Eye (tissue), 1 donor: ENCODE results near the gene CACNA2D2.
A peak's percentile ranks its signal among the peaks of the same experiment; 100 is the strongest.

Experiments
- DNase-seq: peaks from one replicate; pipeline ENCODE4 v3.0.0-alpha.2; 2015

Gene CACNA2D2

DNA sequence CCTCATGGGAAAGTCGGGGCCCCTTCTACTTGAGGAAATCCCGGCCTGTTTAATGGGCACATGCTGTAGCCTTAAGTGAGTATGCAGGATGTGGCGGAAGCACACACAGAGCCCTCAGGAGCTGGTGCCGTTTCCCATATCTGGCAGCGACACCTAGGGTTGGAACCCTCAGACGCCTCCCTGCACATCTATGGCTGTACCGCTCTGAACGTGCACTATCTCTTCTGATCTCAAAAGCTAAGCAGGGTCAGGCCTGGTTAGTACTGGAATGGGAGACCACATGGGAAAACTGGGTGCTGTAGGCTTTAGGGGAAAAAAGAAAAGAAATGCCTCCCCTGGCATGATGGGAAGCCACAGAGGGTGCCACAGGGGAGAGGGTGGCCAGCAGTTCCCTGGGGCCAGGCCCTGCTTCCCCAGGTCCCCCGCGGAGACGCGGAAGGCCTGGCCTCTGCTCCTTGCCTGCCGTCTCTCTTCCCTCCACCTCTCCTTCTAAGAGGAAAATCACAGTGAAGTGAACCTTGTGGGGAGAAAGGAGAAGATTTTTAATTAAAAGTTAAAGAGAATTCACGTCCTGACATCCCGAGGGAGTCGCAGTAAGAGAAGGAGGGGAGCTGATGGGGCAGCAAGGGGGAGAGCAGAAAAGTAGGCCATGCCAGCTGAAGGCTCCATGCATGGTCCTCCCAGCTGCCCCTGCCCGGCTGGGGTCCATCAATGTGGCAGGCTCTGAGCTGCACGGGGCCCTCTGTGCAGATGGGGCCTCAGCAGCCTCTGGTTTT lies 83.7 kb downstream of the CACNA2D2 start:
- DNase-seq: no peak

DNA sequence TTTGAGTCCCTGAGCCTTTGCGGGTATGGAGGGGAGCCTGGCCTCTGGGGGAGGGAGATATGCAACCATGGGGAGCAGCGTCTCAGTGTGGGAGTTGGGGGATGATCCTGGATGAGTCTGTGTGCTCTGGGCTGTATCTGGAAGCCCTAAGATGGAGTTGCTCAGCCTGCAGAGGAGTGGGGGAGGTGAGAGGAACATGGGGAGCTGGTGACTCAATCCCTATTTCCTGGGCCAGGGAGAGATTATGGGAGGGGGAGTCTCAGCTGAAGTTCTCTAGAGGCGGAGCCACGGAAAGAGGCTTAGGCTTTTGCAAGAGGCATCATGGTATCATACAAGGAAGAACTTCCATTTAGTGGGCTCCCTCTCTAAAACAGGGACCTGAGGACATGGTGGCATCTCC lies 84.6 kb downstream of the CACNA2D2 start:
- no peak for DNase-seq

DNA sequence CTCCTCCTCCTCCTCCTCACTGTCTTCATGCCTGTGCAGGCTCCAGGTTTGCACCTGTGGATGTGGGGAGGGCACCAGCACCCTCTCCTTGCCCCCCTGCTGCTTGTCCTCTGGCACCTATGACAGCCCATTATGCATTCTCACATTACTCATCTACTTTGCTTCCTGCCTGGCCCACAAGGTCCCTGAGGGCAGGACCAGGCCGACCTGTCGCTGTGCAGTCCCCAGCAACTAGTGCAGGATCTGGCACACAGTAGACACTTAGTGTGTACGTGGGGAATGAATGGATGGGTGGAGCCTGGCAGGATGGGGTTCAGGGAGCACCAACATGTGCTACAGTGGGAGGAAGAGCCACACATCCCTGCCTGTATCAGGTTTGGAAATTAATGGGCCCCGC lies 85.8 kb downstream of the CACNA2D2 start:
- no peak for DNase-seq

DNA sequence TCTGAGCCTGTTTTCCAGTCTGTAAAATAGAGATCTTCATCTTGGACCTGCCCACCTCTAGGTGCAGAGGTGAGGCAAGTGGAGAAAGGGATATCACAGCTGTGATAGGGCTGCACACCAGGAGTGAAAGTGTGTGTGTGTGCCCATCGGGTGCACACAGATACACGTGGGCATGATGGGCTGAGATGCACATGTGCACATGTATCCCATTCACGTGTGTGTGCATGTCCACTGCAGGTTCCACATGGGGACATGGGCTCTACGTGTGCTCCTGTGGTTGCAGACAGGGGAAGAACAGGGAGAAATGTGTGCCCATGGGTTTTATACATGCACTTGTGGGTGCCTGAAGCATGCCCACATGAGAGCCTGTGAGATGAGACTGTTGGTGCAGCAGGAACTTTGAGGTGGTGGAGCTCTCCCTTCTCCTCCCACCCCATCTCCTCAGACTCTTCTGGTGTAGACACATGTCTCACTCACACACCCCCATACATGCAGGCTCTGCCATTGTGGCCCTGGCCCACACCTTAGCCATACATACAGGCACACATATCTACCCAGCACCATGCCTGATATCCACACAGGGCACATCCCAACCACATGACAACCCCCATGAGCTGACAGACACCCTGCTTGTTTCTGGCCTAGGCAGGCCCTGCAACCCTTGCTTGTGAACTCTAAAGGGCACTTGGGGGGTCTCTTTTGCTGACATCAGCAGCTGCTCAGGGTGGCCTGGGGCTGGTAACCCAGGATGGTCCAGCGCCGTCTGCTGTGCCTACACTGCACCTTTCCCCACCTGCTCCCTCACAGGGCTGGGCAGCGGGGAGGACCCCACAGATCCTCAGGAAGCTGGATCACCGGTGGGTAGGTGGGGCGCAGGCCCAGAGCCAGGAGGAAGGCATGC lies 86.4 kb downstream of the CACNA2D2 start:
- no peak for DNase-seq

DNA sequence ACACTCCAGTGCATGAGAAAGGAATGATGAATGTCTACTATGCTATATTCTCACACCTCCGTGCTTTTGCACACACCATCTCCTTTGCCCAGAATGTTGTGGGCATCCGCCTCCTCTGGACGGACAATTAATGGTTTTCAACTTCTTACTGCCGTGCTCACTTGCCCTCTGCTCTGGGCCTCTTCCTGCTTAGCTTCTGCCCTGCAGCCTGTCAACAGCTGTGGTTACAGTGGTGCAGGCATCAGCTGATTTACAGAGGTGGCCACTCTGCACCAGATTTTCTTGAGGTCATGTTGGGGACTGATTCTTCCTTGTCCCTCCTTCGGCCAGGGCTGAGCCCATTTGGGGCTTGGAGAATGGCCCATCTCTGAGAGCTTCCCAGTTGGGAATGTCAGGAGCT lies 87.6 kb downstream of the CACNA2D2 start:
- no peak for DNase-seq

DNA sequence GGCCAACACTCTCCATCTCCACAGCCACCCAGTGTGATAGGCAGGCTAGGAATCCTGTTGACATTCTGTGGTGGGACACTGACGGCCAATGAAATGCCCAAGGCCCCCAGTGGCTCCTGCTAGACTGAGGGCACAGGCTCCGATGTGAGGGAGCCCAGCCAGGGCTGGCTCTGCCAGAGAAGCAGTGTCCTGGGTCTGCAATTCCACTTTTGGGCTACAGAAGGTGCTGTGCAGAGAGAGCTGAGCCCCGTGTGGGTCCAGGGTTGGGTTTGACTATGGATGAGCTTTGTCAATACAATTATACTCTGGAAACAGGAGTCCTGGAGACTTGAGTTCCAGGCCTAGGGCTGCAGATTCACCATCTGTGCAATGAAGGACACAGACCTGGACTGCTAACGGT lies 88.4 kb downstream of the CACNA2D2 start:
- DNase-seq: no peak

DNA sequence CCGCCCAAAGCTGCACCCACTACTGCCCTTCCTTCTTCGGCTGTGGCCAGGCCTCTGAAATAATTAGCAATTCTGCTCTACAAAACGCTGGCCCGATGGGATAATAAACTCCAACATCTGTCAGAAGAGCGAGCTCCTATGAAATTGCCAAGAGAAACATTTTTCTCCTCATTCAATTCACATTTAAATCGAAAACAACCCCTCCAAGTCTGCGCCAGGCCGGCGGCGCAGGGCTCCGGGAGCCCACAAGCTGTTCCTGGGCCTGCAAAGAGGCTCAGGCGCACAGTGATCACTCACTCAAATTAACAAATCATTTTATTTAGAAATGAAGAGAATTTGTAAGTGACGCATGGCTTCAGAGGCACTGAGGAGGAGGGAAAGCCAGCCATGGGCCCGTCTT lies 88.8 kb downstream of the CACNA2D2 start:
- DNase-seq: no peak

DNA sequence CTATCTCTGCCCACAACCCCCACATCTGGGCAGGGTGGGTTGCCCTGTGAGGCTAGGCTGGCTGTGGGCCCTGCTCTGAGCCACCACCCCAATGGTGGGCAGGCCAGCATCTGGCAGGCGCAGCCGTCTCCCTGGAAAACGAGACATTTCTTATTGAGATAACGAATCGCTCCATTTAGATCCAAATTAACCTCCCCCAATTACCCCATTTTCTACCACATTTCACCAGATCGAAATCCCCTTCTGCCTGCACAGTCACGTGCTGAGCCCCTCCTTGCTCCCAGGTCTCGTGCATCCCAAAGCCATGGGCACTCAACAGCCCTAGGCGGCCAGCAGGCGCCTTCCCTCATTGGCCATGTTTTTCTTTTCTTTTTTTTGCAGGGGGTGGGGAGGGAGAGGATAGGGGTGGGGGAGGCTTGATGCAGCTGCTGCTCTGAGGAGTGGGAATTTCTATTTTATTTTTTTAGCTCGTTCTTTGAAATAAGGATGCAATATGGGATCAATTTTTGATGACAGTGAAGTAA lies 91.1 kb downstream of the CACNA2D2 start:
- DNase-seq: peak; percentile 63

DNA sequence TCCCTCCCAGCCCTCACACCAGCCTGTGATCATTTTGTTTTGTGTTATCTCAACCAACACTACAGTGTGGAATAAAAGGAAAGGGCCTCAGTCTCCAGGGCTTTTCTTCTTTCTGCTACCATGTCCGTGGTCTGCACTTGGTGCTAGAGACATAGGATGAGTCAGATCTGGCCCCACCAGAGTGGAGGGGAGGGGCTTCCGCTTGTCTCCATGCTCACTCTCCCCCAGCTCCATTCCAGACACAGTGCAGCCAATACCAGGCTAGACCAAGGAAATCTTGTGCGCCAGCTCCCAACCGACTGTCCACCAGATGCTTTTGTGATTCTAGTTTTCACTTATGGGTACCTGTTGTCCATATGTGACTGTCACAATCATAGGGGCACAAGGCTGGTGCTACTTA lies 92.2 kb downstream of the CACNA2D2 start:
- no peak for DNase-seq

DNA sequence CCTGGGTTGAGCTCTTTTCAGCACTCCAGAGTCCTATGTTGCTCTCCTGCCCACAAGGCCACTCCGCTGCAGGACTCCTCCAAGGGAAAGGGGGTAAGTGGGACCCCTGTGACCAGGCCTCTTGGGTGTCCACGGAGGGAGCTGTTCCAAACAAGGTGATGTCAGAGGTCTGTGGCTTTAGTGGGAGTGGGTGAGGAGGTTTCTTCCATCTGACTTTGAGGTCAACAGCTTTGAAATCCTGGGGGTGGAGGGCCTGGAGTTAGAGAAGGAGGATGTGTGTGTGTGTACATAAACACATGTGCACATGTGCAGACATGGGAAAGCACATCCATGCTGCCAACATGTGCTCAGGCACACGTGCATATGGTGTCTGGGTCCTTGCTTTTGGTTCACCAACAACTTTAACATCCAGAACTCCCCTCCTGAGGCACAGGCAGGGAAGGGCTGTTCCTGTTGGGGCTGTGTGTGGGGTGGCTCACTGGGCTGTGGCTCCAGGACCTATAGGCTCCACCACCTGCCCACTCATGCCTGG lies 92.8 kb downstream of the CACNA2D2 start:
- no peak for DNase-seq

DNA sequence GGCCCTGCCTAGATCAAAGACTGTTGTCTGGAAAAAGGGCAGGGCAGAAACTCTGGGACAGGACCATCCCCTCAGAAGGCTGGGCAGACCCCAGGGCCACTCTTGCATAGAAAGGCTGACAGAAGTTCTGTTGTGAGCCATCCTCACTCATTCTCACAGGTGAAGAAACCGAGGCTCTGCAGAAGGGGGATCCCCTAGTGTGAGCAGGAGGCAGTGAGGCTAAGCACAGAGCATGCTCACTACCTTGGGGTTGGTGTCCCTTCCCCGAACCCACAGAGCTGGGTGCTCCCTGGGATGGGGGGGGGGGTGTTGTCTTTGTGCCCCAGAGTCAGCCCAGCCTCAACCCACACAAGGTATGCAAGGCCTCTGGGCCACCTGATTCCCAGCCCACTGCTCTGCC lies 93.2 kb downstream of the CACNA2D2 start:
- no peak for DNase-seq

DNA sequence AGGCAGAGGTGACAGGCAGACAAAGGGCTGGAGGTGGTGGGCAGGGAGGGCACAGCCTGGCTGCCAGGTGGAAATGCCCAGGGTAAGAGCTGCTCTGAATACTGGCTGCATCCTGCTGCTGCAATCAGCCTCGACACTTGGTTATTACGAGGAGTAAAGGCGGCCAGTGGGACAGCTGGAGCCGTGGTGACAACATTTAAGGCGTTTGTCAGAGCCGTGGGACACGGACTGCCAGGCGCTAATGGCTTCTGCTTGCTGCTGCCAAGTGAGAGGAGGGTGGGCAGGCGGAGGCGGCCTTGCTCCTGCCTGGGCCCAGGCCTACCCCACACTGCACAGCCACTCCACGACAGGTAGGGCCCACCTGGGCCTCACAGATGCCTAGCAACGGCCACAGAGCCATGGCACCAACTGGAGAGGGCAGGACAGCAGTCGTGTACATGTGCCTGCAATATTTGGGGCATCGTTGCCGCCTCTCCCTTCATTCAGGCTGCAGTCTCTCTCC lies 94.9 kb downstream of the CACNA2D2 start:
- DNase-seq: no peak

DNA sequence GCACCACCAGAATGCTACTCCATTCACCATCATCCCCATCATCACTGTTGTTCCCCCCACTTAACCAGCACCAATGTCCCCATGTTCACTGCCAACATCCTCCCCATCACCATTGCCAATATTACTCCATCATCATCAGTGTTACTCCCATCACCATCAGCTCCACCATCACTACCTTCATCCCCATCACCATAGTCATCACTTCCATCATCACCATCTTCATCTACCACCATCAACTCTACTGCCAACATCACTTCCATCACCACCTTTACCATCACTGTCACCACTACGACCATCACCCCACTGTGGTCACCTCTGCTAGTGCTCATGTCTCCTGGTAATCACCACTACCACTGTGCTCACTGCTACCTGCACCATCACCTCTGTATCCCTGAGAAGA lies 96.9 kb downstream of the CACNA2D2 start:
- DNase-seq: no peak

DNA sequence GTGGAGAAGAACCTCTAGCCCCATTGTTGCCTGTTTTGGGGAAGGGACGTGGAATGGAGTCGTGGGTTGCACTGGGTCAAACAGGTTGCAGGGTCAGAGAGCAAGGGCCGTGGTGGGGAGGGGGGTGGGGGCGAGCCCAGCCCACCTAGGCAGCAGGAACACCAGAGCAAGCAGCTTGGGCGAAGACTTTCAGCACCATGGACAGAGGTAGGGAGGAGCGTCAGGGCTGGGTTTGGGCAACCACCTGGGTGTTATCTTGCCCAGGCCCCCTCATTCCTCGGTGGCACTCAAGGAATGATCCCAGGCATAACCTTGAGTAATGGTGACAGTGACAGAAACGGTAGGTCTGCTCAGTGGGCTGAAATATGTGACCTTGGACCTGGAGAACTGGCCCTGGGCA lies 98.2 kb downstream of the CACNA2D2 start:
- peak; percentile 73 for DNase-seq

DNA sequence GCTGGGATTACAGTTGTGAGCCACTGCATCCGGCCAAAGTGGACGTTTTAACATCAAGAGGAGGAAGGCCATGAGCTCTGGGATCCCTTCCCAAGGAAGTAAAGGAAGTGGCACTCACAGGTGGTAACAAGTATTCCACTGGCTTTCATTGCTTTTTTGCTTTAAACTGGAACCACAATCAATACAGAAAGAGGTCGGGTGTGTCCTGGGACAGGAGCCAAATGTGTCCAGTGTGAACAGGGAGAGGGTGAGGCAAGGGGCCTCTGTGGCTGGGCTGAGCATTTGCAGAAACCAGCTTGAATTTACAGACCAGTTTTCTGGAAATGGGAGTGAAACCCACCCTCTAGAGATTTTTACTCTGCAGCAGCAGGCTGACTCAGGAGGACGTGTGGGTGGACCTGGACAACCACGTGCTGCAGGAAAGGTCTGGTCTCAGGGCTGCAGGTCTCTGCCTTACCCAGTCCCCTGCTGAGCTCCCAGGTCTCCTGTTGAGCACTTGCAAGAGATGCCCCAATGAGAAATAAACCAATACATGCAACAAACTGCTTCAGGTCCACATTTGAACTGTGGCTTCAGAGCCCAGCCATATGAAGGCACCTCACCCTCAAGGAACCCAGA lies 101.3 kb downstream of the CACNA2D2 start:
- no peak for DNase-seq

DNA sequence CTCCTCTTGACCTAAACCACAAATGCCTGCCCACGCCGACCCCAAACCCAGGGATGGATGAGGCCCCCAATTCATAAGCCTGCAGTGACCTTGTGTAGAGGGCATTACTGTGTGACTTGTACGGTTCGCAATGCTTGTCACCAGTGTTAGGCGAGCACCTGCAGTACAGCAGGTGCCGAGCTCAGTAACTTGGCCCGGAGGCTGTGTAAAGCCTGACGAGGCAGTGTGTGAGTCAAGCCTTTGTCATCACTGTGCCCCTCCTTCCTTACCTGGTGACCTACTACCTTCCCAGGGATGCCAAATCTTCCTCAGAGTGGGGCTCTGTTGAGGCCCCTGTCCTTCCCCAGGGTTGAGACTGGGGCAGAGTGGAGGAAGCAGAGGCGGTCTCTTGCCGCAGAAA lies 106.9 kb downstream of the CACNA2D2 start:
- no peak for DNase-seq

DNA sequence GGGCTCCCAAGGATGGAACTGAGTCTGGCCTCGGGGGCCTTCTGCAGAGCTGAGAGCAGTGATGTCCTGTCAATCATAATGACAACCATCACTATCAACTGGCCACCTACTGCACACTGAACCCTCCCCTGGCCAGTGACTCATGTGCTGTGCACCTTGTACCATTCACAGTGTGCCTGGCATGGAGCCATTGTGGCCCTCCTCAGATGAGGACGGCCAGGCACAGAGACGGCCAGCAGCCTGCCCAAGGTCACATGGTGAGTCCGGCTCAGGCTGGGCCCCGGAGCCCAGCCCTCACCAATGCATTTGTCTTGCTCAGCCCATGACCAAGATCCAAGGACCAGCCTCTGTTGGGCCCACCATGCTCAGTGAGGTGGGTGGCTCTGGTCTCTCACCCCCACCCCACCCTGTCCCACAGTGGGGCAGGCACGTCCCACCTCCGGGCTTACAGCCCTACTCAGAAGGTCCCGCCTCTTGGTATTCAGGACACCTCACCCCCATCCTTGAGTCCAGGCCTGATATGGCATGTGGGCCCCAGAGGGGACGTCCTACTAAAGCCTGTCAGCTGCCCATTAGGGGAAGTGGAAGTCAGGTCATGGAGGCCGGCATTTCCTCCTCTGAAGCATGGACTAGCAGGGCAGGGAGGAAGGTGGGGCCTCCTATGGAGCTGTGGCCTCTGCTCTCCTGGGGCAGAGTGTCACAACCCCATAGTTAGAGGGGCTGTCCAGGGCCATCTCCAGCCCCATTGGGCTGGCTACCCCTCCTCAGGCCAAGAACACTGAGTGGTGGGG lies 108.2 kb downstream of the CACNA2D2 start:
- DNase-seq: no peak

DNA sequence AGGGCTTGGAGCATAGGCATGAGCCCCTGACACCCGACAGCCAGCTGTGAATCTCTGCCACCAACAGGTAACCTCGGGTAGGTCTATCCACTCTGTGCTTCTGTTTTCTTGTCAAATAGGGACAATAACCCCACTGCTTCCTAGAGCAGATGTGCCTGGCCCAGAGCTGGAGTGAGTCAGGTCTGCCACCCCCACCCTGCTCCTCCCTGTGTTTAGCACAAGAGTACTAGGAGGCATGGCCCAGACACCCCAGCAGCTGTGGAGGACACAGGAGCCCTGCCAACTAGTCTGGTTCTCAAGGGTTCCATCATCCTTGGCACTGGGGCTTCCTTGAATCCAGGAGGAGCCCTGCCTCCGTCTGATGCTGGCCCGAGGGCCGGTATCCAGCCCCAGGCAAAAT lies 110.4 kb downstream of the CACNA2D2 start:
- no peak for DNase-seq

DNA sequence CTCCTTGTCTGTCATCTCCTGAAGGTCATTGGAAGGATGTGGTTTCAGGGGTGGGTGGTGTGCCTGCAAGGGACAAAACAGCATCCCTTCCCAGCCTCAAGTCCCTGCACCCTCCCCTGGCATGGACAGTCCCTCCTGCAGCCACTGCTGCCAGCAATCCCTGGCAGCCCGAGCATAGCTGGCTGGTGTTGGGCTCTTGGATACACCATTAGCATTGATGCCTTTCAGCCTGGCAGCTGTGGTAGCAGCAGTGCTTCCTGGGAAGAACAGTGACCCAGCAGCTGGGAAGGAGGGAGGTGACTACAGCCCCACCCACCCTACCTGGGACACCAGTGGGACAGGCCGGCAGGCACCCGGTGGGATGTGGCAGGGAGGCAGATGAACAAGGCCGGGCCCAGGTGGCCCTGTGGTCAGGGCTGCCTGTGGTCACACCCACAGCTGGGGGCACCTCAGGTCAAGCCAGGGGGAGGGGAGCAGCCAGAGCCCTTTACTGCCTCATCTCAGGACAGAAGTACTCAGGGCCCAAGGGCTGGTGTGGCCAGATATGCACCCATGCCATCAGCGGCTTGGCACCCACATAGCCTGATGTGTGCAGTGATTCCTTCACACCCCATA lies 111.2 kb downstream of the CACNA2D2 start:
- DNase-seq: no peak

DNA sequence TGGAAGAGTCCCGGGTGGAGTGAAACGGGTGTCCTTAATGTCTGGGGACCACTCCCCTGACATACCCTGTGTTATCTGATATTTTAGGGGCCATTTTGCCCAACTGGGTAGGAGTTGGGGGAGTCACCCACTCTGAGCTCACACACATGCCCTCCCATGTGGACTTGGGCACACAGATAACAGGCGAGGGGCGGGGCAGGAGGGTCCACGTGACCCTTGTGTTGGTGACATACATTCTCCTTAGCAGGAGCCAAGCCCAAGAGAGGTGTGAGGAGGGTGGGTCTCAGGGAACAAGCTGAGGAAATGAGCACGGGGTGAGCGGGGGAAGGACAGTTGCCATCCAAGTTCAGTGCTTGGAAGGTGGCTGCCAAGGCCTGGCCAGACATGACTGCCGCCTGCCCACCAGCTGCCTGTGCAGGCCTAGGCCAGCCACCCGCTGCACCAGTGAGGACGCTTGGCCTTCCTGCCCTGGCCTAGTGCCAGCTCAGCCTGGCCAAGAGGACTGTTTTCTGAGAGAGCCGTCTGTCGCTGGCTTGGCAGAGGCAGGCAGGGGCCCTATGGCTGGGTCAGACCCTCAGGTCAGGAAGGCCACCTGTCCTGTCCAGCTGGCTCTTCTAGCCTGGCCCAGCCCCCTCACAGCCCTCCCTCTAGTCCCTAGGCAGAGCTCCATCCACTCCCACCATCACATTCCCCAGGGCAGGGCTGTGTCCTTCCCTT lies 112.8 kb downstream of the CACNA2D2 start:
- peak; percentile 47 for DNase-seq

DNA sequence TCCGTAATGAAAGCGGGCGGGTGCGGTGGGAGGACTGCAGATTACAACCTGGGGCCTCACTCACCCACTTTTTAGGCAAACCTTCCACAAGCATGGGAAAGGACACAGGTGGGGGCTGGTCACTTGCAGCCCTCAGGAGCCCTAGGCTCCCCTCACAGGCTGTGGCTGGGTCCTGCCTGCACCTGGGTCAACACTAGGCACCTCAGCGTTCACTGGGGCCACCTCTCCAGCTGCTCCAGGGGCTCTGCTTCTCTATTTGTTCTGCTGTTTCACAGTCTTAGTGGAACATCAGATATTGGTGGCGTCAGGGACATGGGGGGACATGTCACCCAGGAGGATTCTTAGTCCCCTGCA lies 114.0 kb downstream of the CACNA2D2 start:
- no peak for DNase-seq
